ENCODE measurements around the gene NEK4.

Gene NEK4

GRCh38 chr3:52796411-52796810 lies 25.7 kb upstream of the NEK4 start:
- TF ChIP-seq CREB1 (IDR thresholded peaks at IDR 0.05; ENCODE audit: low read depth) (no peak), EP300 (IDR thresholded peaks at IDR 0.05; ENCODE audit: borderline replicate concordance) (no peak), ZBTB7A (IDR thresholded peaks at IDR 0.05; ENCODE audit: low read depth) (no peak), REST (IDR thresholded peaks at IDR 0.05; ENCODE audit: low read depth) (no peak), CEBPB (IDR thresholded peaks at IDR 0.05) (no peak), FOXM1 (IDR thresholded peaks at IDR 0.05; ENCODE audit: borderline replicate concordance, low read depth) (no peak), EGR1 (IDR thresholded peaks at IDR 0.05) (no peak), TCF12 (IDR thresholded peaks at IDR 0.05; ENCODE audit: low read depth) (no peak), NFIC (IDR thresholded peaks at IDR 0.05) (no peak), USF1 (IDR thresholded peaks at IDR 0.05) (no peak)

GRCh38 chr3:52795298-52795900 lies 24.7 kb upstream of the NEK4 start:
- TF ChIP-seq MAX (IDR thresholded peaks at IDR 0.05) (no peak), TCF12 (IDR thresholded peaks at IDR 0.05; ENCODE audit: low read depth) (no peak), ZBTB7A (IDR thresholded peaks at IDR 0.05; ENCODE audit: low read depth) (no peak)

GRCh38 chr3:52794612-52795099 lies 23.9 kb upstream of the NEK4 start, which contains the start of gene ITIH3:
ITIH3 (plus strand) TSS chr3:52794796; CDS start chr3:52794804, 8 bp downstream.
- TF ChIP-seq EP300 (IDR thresholded peaks at IDR 0.05; ENCODE audit: borderline replicate concordance) = no peak
- no peak for TF ChIP-seq TAF1 (IDR thresholded peaks at IDR 0.05; ENCODE audit: low read depth)
- TF ChIP-seq ZBTB7A (IDR thresholded peaks at IDR 0.05; ENCODE audit: low read depth) = no peak
- no peak for TF ChIP-seq CEBPB (IDR thresholded peaks at IDR 0.05)
- TF ChIP-seq YY1 (IDR thresholded peaks at IDR 0.05; ENCODE audit: low read depth) = no peak
- no peak for TF ChIP-seq RAD21 (IDR thresholded peaks at IDR 0.05; ENCODE audit: low read depth)
- TF ChIP-seq FOXM1 (IDR thresholded peaks at IDR 0.05; ENCODE audit: borderline replicate concordance, low read depth) = no peak
- no peak for TF ChIP-seq USF1 (IDR thresholded peaks at IDR 0.05)
- TF ChIP-seq EGR1 (IDR thresholded peaks at IDR 0.05) = no peak
- TF ChIP-seq TEAD4 (IDR thresholded peaks at IDR 0.05) = no peak
- no peak for TF ChIP-seq REST (IDR thresholded peaks at IDR 0.05; ENCODE audit: low read depth)
- no peak for TF ChIP-seq MAX (IDR thresholded peaks at IDR 0.05)
- no peak for TF ChIP-seq TCF12 (IDR thresholded peaks at IDR 0.05; ENCODE audit: low read depth)
- TF ChIP-seq CREB1 (IDR thresholded peaks at IDR 0.05; ENCODE audit: low read depth) = no peak
- no peak for TF ChIP-seq NFIC (IDR thresholded peaks at IDR 0.05)

GRCh38 chr3:52793702-52794611 lies 23.2 kb upstream of the NEK4 start:
- TF ChIP-seq TCF12 (IDR thresholded peaks at IDR 0.05; ENCODE audit: low read depth) (no peak), EGR1 (IDR thresholded peaks at IDR 0.05) (no peak), ZBTB7A (IDR thresholded peaks at IDR 0.05; ENCODE audit: low read depth) (no peak), CEBPB (IDR thresholded peaks at IDR 0.05) (no peak), FOXM1 (IDR thresholded peaks at IDR 0.05; ENCODE audit: borderline replicate concordance, low read depth) (no peak), TAF1 (IDR thresholded peaks at IDR 0.05; ENCODE audit: low read depth) (no peak), TEAD4 (IDR thresholded peaks at IDR 0.05) (no peak), USF1 (IDR thresholded peaks at IDR 0.05) (no peak), CREB1 (IDR thresholded peaks at IDR 0.05; ENCODE audit: low read depth) (no peak), REST (IDR thresholded peaks at IDR 0.05; ENCODE audit: low read depth) (no peak), RAD21 (IDR thresholded peaks at IDR 0.05; ENCODE audit: low read depth) (no peak), MAX (IDR thresholded peaks at IDR 0.05) (no peak), NFIC (IDR thresholded peaks at IDR 0.05) (no peak), YY1 (IDR thresholded peaks at IDR 0.05; ENCODE audit: low read depth) (no peak), EP300 (IDR thresholded peaks at IDR 0.05; ENCODE audit: borderline replicate concordance) (no peak)

All from Ishikawa (cell line).